Uterus (tissue), 4 donors: ENCODE data around the gene DPF3. TPM values are rescaled to one million over a fixed set of nuclear protein-coding genes. Genes with fewer than 3 reads are reported as not detected.

Source experiments
- DNase-seq, 2 donors: peaks; one replicate each; pipeline ENCODE4 v3.0.0-alpha.2; 2019 to 2020
- H3K27ac ChIP-seq, 2 donors: fragments of 200-600 bp; sonication (generic); 1 replicate in 1 of 2; 2 replicates in 1 of 2; pipeline ENCODE4 v1.5.1; 2016 to 2018
- H3K27me3 ChIP-seq, 2 donors: fragments of 200-600 bp; sonication (generic); one replicate each; pipeline ENCODE4 v1.5.1; 2018 to 2019; ENCODE audit warnings: control low read depth in 1 of 2
- H3K36me3 ChIP-seq, 2 donors: fragments of 200-600 bp; sonication (generic); one replicate each; pipeline ENCODE4 v1.5.1; 2019; ENCODE audit warnings: control low read depth in 1 of 2
- H3K4me1 ChIP-seq, 2 donors: fragments of 200-600 bp; sonication (generic); one replicate each; pipeline ENCODE4 v1.5.1; 2018 to 2019; ENCODE audit warnings: control low read depth in 1 of 2
- H3K4me3 ChIP-seq, 2 donors: fragments of 200-600 bp; sonication (generic); 1 replicate in 1 of 2; 2 replicates in 1 of 2; pipeline ENCODE4 v1.5.1; 2018 to 2019; ENCODE audit warnings: mild to moderate bottlenecking in 1 of 2
- H3K9me3 ChIP-seq, 2 donors: fragments of 200-600 bp; sonication (generic); one replicate each; pipeline ENCODE4 v1.5.1; 2019; ENCODE audit warnings: control low read depth in 1 of 2
- POLR2A ChIP-seq, 2 donors: fragments of 450-650 bp; IDR thresholded peaks; one replicate each; pipeline ENCODE4 v1.6.1; 2016; ENCODE audit warnings: antibody characterized with exemption in 2 of 2, mild to moderate bottlenecking in 1 of 2, moderate library complexity in 1 of 2
- intact Hi-C: fragments of 100-400 bp; cut with DNase I; formaldehyde crosslinking; loops from one replicate; pipeline ENCODE4 v1.15.1; 2023; ENCODE audit warnings: low total_unique reads
- total RNA-seq, 4 donors: library from RNA; depleted of rRNA in 3 of 4; stranded (reverse); fragments of >200 nt in 3 of 4; gene quantifications; one replicate each; pipeline versions ENCODE4 v1.1.0 to v1.2.4, GENCODE V29; 2014 to 2023
- TF ChIP-seq, protein P1 (sequence below), 4 experiments: fragments of 200-600 bp in 2 of 4; fragments of 450-650 bp in 2 of 4; sonication (generic) in 2 of 4; IDR thresholded peaks; one replicate each; pipeline ENCODE4 v1.5.1; 2016 to 2019; ENCODE audit warnings: antibody characterized with exemption in 4 of 4, mild to moderate bottlenecking in 2 of 4, moderate library complexity in 1 of 4
- donor health status: DM: yes; HTN: yes; CAD: no.

DPF3 gene
- total RNA-seq, 4 donors from 2014 or later: 1.6 to 2.8 TPM; not detected in 2

DNA sequence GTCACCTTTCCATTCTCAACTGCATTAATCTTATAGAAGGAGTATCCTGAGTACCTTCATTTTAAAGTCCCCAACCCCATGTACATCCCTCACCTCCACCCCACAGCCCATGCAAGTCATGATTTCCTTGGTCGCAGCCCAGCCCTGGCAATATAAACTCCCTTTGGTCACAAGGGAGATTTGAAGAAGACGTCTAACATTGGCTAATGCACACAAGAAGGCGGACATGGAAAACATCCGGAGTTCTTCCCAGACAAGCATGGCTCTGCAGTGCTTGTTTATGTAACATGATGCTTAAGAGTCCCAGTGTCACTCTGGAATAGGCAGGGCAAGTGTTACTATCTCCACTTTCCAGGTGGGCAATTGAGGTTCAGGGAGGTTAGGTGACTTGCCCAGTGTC is 277.6 kb downstream of the DPF3 start:
- TF ChIP-seq, protein P1, sequence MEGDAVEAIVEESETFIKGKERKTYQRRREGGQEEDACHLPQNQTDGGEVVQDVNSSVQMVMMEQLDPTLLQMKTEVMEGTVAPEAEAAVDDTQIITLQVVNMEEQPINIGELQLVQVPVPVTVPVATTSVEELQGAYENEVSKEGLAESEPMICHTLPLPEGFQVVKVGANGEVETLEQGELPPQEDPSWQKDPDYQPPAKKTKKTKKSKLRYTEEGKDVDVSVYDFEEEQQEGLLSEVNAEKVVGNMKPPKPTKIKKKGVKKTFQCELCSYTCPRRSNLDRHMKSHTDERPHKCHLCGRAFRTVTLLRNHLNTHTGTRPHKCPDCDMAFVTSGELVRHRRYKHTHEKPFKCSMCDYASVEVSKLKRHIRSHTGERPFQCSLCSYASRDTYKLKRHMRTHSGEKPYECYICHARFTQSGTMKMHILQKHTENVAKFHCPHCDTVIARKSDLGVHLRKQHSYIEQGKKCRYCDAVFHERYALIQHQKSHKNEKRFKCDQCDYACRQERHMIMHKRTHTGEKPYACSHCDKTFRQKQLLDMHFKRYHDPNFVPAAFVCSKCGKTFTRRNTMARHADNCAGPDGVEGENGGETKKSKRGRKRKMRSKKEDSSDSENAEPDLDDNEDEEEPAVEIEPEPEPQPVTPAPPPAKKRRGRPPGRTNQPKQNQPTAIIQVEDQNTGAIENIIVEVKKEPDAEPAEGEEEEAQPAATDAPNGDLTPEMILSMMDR (IDR thresholded peaks at IDR 0.05): no peak
- TF ChIP-seq POLR2A (IDR thresholded peaks at IDR 0.05): no peak
- H3K27ac ChIP-seq: no peak overlapping the region
- no peaks in the 10 kb centered on the region for H3K9me3 ChIP-seq
- H3K4me1 ChIP-seq: peaks cover 0 to 10% of the 10 kb centered on the region in 2 donors
- DNase-seq: no peak
- no peaks in the 10 kb centered on the region for H3K36me3 ChIP-seq
- H3K27me3 ChIP-seq: no peaks in the 10 kb centered on the region
- no peak overlapping the region for H3K4me3 ChIP-seq
- intact Hi-C loops: no loop called here

DNA sequence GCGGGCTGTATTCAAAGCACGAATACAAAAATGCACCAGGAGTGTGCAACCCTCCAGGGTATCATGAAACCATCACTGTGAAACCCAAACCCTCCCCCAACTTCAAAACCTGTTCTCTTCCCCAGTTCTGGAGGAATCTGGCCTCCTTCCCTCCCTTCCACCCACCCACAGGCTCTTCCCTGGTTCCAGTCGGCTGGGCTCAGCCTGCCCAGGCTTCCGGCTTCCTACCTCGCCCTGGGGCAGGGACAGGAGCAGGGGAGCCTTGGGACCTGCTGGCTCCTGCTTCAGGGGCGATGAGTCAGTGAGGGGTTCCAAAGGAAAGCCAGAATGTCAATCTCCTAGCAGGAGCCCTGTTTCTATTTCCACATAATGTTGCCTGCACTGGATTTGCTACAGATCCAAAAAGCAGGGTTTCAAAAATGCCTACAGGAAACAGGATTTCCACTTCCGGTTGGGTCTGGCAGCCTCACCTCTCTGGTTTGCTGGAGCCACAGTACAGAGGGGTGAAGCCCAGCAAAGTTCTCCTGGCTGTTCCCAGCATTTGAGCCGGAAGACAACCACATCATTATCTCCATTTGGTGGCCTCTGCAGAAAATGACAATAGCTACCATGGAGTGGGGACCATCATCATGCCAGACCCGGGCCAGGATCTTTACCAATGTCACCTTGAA is 278.3 kb downstream of the DPF3 start:
- intact Hi-C loops: no loop called here
- Histone ChIP-seq H3K27ac (peak overlapping the region in 1 of 2 donors; percentile 60), H3K9me3 (no peaks in the 10 kb centered on the region), H3K27me3 (no peaks in the 10 kb centered on the region), H3K36me3 (no peaks in the 10 kb centered on the region), H3K4me3 (no peak overlapping the region), H3K4me1 (peaks cover 0 to 10% of the 10 kb centered on the region in 2 donors)
- no peak for DNase-seq
- TF ChIP-seq, protein P1 (IDR thresholded peaks at IDR 0.05): no peak
- TF ChIP-seq POLR2A (IDR thresholded peaks at IDR 0.05): no peak

DNA sequence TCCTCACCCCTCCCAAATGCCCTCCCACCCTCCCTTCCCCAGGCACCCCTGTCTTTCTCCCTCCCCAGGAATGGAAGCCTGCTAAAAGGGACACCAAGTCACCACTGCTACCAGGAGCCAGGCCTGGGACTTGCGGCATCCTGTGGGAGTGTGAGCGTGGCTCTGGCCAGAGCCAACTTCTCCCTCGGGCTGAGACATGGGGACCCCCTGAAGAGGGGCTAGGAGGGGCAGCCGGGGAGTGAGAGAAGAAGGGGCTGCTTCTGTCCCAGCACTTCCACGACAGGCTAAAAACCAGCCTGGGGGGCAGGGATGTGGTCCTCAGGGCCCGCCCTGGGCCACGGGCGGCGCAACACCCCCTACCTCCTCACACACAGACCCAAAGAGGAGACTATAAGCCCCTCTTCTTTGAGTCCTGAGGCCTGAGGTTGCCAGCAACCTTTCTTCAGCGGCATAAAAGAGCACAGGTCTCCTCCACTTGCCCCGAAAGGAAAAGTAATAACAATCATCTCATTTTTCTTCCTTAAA is 278.9 kb downstream of the DPF3 start:
- no peaks in the 10 kb centered on the region for H3K9me3 ChIP-seq
- no peak overlapping the region for H3K4me3 ChIP-seq
- intact Hi-C loops: no loop called here
- no peaks in the 10 kb centered on the region for H3K36me3 ChIP-seq
- no peaks in the 10 kb centered on the region for H3K27me3 ChIP-seq
- H3K4me1 ChIP-seq: peaks cover 0 to 10% of the 10 kb centered on the region in 2 donors
- peak overlapping the region; percentile 15 to 60 for H3K27ac ChIP-seq
- TF ChIP-seq, protein P1 (IDR thresholded peaks at IDR 0.05): no peak
- no peak for TF ChIP-seq POLR2A (IDR thresholded peaks at IDR 0.05)
- DNase-seq: no peak

DNA sequence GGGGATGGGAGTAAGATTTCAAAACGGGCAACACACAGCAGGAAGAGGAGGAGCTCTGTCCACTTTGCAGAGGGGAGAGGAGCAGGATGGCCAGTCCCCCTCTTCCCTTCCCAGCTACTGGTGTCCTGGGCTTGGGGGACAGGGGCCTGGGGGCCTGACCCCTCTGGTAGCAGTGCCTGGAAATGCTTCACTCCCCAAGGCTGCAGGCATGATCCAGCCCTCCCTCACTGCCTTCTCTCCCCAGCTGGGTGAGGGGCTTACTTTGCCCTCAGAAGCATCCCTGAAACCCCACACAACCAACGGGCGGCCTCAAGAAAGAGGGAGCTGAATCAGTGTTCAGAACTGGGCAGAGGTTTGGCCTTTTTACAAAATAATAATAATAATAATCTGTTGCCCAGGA is 279.5 kb downstream of the DPF3 start:
- Histone ChIP-seq H3K9me3 (no peaks in the 10 kb centered on the region), H3K4me3 (no peak overlapping the region), H3K27ac (no peak overlapping the region), H3K36me3 (no peaks in the 10 kb centered on the region), H3K27me3 (no peaks in the 10 kb centered on the region), H3K4me1 (peaks cover 0 to 10% of the 10 kb centered on the region in 2 donors)
- DNase-seq: no peak
- no peak for TF ChIP-seq POLR2A (IDR thresholded peaks at IDR 0.05)
- TF ChIP-seq, protein P1 (IDR thresholded peaks at IDR 0.05): no peak
- intact Hi-C loops: no loop called here

DNA sequence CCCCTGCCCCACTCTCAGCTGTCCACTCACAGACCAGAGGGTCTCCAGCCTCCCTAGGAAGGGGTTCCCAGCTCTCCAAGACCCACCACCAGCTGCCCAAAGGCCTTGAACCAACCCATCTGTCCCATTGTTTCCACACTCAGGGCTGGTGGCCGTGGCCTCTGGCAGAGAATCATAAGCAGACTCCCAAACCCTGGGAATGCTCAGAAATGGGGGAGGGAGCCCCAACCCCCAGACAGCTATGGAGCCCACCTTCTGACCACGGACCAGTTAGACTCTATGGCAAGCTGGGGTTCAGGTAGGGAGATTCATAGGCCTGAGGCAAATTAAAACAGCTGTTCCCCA is 280.0 kb downstream of the DPF3 start:
- intact Hi-C loops: no loop called here
- TF ChIP-seq, protein P1 (IDR thresholded peaks at IDR 0.05): no peak
- no peak for TF ChIP-seq POLR2A (IDR thresholded peaks at IDR 0.05)
- H3K27me3 ChIP-seq: no peaks in the 10 kb centered on the region
- H3K4me1 ChIP-seq: peaks cover 0 to 10% of the 10 kb centered on the region in 2 donors
- H3K27ac ChIP-seq: no peak overlapping the region
- DNase-seq: no peak
- no peaks in the 10 kb centered on the region for H3K36me3 ChIP-seq
- no peak overlapping the region for H3K4me3 ChIP-seq
- H3K9me3 ChIP-seq: no peaks in the 10 kb centered on the region
